Brain microvascular endothelial cell (primary cell): Measurements from ENCODE around the gene C19orf38.

Experiments
- DNase-seq: peaks from one replicate; pipeline ENCODE4 v3.0.0-alpha.2; 2020
- H3K27ac ChIP-seq: fragments of 250-450 bp; sonication (Bioruptor Pico); 2 replicates; pipeline ENCODE4 v1.5.1; 2020; ENCODE audit warnings: mild to moderate bottlenecking, moderate library complexity
- H3K27me3 ChIP-seq: fragments of 250-450 bp; sonication (Bioruptor Pico); replicated peaks from 2 replicates; pipeline ENCODE4 v1.5.1; 2020; ENCODE audit warnings: mild to moderate bottlenecking
- H3K36me3 ChIP-seq: fragments of 250-450 bp; sonication (Bioruptor Pico); replicated peaks from 2 replicates; pipeline ENCODE4 v1.5.1; 2020; ENCODE audit warnings: mild to moderate bottlenecking
- H3K4me3 ChIP-seq: 2 replicates; pipeline ENCODE4 v1.5.1; 2011; ENCODE audit warnings: low read depth, mild to moderate bottlenecking, control low read depth, low read length, moderate library complexity
- in situ Hi-C: cut with HindIII; loops from 2 replicates; pipeline ENCODE4 v1.10.0; 2017; ENCODE audit warnings: low sequenced_read_pairs, low pct_ligation_motif_present
- TF ChIP-seq, protein P1 (sequence below): IDR thresholded peaks from 2 replicates; pipeline ENCODE4 v1.5.1; 2011; ENCODE audit warnings: low read depth, mild to moderate bottlenecking, moderate library complexity, low read length, control low read depth, inconsistent platforms; ENCODE audit errors: missing control alignments

Gene C19orf38

DNA sequence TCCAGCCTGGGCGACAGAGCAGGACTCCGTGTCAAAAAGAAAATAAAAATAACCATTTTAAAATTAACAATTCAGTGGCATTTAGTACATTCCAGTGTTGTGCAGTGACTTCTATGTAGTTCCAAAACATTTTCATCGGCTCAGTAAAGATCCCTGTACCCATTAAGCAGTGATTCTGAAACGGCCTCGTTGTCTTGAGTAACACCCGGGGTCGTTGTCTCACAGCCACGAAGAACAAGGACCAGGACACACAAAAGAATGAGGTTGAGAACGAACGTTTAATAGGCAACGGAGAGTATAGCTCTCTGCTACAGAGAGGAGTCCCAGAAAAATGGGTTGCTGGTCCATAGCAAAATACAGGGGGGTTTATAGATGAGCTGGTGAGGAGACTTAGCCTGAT, 9.8 kb upstream of the C19orf38 start:
- in situ Hi-C loops = no loop called here
- Histone ChIP-seq H3K27me3 (no peaks in the 10 kb centered on the region), H3K36me3 (peaks cover 11% of the 10 kb centered on the region), H3K4me3 (no peak overlapping the region), H3K27ac (no peak overlapping the region)
- no peak for DNase-seq
- TF ChIP-seq, protein P1, sequence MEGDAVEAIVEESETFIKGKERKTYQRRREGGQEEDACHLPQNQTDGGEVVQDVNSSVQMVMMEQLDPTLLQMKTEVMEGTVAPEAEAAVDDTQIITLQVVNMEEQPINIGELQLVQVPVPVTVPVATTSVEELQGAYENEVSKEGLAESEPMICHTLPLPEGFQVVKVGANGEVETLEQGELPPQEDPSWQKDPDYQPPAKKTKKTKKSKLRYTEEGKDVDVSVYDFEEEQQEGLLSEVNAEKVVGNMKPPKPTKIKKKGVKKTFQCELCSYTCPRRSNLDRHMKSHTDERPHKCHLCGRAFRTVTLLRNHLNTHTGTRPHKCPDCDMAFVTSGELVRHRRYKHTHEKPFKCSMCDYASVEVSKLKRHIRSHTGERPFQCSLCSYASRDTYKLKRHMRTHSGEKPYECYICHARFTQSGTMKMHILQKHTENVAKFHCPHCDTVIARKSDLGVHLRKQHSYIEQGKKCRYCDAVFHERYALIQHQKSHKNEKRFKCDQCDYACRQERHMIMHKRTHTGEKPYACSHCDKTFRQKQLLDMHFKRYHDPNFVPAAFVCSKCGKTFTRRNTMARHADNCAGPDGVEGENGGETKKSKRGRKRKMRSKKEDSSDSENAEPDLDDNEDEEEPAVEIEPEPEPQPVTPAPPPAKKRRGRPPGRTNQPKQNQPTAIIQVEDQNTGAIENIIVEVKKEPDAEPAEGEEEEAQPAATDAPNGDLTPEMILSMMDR = no peak

DNA sequence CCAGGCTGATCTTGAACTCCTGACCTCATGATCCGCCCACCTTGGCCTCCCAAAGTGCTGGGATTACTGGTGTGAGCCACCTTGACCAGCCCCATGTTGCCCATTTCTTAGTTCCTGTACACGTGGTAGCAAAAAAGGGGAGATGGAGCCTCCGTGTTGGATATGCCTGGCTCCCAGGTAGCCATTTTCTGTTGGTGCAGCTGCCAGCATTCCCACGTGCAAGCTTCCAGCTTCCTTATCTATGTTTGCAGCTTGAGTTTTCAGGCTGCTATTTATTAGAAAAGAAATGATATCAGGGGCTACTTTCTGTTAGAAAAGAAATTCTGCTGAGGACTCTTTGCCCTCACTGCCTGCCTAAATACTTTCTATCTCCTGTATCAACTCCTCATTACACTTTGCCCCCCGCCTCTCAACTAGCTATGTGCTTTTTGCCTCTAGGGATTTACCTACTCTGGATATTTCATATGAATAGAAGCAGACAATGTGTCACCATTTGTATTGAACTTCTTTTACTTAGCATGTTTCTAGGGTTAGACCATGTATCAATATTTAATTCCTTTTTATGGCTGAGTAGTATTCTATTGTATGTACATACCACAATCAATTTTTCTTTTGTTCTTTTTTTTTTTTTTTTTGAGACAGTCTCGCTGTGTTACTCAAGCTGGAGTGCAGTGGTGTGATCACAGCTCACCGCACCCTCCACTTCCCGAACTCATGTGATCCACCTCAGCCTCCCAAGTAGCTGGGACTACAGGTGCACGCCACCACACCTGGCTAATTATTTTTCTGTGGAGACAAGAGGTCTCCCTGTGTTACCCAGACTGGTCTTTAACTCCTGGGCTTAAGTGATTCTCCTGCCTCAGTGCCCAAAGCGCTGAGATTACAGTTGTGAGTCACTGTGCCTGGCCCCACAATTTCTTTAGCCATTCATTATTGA, 8.8 kb upstream of the C19orf38 start:
- TF ChIP-seq, protein P1 = no peak
- no peak for DNase-seq
- Histone ChIP-seq H3K27me3 (no peaks in the 10 kb centered on the region), H3K4me3 (no peak overlapping the region), H3K27ac (no peak overlapping the region), H3K36me3 (peaks cover 6% of the 10 kb centered on the region)
- in situ Hi-C loops = no loop called here

DNA sequence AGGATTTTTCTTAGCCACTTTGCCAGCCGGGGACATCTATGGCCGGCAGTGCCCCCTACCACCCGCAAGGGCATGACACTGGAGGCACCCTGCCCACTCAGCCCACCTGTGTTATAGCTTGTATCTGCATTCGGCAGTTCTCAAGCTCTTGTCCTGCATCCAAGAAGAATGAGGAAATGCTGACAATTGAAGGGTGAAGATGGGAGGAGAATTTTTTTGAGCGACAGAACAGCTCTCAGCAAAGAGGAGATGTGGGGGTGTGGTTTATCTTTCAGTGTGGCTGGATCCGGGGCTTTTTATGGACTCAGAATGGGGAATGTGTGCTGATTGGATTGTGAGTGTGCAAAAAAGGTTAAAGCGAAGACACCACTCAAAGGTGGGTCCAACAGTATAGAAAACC, 5.4 kb upstream of the C19orf38 start:
- no peaks in the 10 kb centered on the region for H3K27me3 ChIP-seq
- H3K36me3 ChIP-seq = no peaks in the 10 kb centered on the region
- DNase-seq = no peak
- no peak overlapping the region for H3K27ac ChIP-seq
- H3K4me3 ChIP-seq = no peak overlapping the region
- in situ Hi-C loops = no loop called here
- TF ChIP-seq, protein P1 = no peak

DNA sequence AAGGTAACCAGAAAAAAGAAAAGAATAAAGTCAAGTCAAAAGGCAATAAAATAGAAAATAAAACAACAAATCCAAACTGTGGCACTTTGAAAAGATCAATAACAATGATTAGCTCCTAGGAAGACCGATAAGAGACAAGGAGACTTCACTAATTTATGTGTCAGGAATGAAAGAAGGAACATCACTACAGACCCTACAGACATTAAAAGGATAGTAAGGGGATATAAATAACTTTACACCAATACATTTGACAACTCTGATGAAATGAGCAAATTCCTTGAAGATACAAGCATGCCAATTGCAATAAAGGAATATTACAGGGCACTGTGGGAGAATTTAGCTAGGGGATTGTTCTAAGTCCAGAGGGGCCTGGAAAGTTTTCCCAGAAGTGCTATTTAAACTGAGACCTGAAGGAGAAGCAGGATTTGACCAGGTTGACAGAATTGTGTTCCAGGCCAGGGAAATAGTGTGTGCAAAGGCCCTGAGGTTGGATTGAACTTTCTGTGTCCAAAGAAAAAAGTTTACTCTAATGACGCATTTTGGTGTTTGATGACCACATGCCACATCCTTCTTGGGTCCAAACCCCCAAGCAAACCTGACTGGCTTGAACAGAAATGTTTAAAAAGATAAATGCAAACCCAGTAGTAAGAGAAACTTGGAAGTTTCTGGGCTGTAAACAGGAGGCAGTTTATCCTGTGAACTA, 1.6 kb upstream of the C19orf38 start:
- H3K27ac ChIP-seq = no peak overlapping the region
- in situ Hi-C loops = no loop called here
- no peak overlapping the region for H3K4me3 ChIP-seq
- TF ChIP-seq, protein P1 = no peak
- no peak for DNase-seq
- H3K36me3 ChIP-seq = no peaks in the 10 kb centered on the region
- H3K27me3 ChIP-seq = no peaks in the 10 kb centered on the region

DNA sequence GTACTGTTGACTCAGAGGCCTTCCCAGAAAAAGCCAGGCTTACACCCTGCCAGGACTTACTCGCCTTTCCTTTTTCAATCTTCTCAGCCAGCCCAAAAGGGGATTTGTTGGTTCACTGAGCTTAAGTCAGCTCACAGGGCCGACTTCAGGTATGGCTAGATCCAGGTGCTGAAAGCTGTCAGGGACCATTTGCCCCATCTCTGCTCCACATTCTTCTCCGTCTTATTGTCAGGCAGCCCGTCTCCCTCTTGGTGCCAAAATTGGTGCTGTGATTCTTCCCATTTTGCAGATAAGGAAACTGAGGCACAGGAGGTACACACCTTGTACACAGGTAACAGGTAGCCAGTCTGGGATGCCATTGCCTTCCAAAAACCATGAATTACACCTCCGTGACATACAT, 2.4 kb downstream of the C19orf38 start:
- TF ChIP-seq, protein P1 = no peak
- no peak overlapping the region for H3K4me3 ChIP-seq
- in situ Hi-C loops = no loop called here
- no peak overlapping the region for H3K27ac ChIP-seq
- no peak for DNase-seq
- H3K27me3 ChIP-seq = no peaks in the 10 kb centered on the region
- H3K36me3 ChIP-seq = no peaks in the 10 kb centered on the region
